Stimulated activated CD4-positive, alpha-beta T cell treated with anti-CD3 and anti-CD28 coated beads, Interleukin-1b, Interleukin-23, amount 100 ng/mL, for 24 hours (primary cell): ENCODE results near the gene ZNF771.
A peak's percentile ranks its signal among the peaks of the same experiment; 100 is the strongest.
"Not testable (repeated sequence)": the region's sequence is repeated elsewhere in the genome, so short reads cannot be mapped to it uniquely, and the experiment has no call there.

Experiments
- DNase-seq, 4 experiments: peaks; one replicate each; pipeline ENCODE4 v3.0.0-alpha.2; 2020; ENCODE audit warnings: low read depth in 4 of 4, low spot score in 1 of 4

The ZNF771 gene

DNA sequence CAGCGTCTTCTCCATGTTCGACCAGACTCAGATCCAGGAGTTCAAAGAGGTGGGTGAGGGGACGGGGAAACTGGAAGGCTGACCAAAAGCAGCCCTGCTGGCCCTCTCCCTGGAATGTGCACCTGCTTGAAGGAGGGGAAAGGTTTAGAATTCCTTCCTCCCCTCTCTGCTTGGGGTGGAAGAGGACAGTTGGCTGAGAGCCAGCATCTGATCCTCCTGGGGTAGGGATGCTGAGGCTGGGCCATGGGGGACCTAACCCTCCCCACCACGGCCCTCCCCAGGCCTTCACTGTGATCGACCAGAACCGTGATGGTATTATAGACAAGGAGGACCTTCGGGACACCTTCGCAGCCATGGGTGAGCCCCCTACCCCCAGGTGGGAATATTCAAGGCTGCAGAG, 31.5 kb upstream of the ZNF771 start:
- DNase-seq, result no peak

DNA sequence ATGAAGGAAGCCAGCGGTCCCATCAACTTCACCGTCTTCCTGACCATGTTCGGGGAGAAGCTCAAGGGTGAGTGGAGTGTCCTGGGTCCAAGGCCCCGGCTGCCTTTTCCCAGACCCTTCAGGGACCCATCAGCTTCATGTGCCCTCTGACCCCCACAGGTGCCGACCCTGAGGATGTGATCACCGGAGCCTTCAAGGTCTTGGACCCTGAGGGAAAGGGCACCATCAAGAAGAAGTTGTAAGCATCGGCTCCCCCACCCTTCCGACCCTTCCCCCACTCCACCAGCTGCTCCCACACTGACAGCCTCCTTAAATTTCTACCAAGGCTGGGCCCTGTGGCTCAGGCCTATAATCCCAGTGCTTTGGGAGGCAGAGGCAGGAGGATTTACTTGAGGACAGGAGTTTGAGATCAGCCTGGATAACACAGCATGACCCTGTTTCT, 30.9 kb upstream of the ZNF771 start:
- DNase-seq, result no peak

DNA sequence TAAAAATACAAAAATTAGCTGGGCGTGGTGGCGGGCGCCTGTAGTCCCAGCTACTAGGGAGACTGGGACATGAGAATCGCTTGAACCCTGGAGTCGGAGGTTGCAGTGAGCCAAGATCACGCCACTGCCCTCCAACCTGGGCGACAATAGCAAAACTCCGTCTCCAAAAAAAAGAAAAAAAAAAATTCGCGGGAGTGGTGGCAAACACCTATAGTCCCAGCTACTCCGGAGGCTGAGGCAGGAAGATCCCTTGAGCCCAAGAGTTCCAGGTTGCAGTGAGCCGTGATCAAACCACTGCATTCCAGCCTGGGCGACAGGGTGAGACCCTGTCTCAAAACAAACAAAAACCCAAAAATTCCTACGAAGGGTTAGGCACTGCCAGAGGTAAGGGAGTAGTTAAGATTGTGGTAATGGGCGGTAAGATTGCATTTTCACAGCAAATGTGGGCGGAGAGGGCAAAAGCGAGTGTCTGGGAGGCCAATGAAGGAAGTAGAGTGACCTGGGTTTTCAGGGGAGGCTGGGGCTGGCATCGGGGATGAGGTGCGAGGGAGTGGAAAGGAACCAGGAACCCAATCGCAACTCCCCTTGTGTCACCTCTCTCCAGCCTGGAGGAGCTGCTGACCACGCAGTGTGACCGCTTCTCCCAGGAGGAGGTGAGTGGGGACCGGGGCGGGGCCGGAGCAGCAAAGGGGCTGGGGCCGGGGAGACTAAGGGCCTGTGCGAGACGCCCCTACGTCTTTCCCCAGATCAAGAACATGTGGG, 30.2 kb upstream of the ZNF771 start:
- no peak for DNase-seq

DNA sequence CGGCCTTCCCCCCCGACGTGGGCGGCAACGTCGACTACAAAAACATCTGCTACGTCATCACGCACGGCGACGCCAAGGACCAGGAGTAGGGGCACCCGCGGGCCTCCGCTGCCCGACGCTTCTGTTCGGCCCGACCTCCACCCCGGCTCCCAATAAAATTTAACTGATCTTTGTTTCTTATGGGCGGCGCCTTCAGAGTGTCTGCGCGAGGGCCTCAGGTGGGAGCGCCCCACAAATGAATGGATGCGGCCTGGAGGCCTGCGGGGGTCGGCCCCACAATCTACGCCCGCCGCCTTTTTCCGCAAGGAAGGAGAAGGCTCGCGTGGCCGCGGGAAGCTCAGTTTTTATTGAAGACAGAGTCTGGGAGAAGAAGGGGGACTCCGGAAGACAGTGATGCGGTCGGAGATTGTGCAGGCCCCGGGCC, 29.6 kb upstream of the ZNF771 start:
- DNase-seq, result peak in 3 of 4 experiments; percentile 58 to 81 (median 79)

DNA sequence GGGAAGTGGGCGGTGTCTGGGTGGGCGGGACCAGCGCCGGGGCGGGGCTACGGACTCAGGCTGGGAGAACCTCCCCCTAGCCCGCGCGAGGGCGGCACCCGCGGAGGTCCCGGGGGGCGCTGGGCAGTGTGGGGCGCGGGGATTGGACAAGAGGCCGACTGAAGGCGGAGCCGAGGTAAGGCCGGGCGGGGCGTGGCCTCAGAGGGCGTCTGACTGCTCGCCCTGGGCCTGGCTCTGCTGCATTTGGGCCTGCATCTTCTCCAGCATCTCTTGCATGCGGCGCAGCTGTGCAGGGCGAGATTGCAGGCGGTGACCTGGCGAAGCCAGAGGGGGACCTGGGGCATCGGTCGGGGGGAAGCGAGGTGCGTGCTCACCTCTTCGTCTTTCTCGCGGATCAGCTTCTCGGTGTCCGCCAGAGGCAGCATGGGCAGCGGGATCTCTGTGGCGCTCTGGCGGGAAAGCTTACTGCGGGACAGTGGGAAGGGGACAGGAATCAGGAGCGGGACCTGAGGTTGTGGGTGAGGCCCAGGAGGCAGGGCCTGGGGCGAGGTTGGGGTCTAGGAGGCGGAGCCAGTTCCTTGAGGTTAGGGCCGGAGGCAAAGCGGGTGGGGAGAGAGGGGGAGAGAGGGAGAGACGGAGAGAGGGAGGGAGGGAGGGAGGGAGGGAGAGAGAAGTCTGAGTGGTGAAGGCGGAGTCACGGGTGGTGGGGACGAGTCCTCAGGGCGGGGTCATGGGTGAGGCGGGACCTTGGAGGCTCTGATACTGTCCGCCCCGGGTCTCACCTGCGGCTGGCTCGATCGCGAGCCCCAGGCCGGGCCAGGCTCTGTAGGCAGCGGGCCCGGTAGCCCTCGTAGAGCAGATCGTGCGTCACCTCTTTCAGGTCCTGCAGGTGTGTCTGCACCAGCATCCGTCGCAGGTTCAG, 28.9 kb upstream of the ZNF771 start:
- peak; percentile 98 to 99 (median 98) for DNase-seq

DNA sequence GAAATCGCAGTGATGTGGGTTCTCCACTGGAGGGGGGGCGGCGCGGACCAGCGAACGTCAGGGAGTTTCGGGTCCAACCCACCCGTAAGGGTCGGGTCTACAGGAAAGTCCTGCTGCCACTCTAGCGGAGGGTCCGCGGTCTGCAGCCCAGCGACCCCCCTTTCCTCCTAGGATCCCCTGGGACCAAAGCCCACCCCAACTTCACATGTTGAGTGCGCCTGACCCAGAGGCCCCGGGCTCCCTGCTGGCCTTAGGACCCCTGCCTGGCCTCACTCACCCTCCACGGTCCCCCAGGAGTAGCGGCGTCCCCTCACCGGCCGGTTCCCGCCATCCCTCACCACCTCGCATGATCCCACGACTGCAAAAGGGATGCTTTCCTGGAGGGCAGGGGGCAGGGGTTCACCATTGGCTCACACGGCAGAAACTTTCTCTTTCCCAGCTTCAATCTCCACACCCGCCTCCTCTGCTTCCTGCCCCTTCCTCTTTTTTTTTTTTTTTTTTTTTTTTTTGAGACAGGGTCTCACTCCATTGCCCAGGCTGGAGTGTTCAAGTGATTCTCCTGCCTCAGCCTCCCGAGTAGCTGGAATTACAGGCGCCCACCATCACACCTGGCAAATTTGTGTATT, 28.1 kb upstream of the ZNF771 start:
- no peak for DNase-seq

DNA sequence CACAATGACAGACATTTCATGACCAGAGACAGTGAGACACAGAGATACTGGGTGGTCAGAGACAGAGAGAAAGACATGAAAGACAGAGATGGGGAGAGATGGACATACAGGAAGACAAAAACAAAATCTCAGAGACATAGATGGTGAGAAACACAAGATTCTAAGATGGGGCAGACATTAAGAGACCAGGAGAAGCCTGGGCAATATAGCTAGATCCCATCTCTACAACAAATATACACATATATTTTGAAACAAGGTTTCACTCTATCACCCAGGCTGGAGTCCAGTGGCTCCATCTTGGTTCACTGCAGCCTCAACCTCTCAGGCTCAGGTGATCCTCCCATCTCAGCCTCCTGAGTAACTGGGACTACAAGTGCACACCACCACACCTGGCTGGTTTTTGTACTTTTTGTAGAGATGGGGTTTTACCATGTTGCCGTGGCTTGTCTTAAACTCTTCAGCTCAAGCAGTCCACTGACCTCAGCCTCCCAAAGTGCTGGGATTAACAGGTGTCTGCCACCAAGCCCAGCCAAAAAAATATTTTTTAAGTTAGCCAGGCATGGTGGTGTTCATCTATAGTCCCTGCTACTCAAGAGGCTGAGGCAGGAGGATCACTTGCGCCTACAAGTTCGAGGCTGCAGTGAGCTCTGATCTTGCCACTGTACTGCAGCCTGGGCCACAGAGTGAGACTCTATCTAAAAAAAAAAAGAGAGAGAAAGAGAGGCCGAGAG, 27.2 kb upstream of the ZNF771 start:
- no peak for DNase-seq

DNA sequence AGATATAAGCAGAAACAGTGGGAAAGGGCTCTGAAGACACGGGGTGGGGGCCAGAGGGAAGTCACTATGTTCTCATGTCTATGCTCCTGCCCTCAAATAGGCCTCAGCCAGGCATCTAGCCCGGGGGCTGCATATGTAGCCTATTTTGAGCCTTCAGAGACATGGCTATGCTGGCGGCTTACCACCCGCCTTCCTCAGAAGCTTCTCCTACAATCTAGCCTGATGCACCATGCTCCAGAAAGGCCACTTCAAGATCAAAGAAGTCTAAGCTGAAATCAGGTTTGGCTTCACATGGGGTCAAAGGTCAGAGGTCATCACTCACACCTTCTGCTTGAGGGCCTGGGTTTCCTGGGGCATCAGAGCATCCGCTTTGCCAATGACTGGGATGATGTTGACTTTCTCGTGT, 26.6 kb upstream of the ZNF771 start:
- no peak for DNase-seq

DNA sequence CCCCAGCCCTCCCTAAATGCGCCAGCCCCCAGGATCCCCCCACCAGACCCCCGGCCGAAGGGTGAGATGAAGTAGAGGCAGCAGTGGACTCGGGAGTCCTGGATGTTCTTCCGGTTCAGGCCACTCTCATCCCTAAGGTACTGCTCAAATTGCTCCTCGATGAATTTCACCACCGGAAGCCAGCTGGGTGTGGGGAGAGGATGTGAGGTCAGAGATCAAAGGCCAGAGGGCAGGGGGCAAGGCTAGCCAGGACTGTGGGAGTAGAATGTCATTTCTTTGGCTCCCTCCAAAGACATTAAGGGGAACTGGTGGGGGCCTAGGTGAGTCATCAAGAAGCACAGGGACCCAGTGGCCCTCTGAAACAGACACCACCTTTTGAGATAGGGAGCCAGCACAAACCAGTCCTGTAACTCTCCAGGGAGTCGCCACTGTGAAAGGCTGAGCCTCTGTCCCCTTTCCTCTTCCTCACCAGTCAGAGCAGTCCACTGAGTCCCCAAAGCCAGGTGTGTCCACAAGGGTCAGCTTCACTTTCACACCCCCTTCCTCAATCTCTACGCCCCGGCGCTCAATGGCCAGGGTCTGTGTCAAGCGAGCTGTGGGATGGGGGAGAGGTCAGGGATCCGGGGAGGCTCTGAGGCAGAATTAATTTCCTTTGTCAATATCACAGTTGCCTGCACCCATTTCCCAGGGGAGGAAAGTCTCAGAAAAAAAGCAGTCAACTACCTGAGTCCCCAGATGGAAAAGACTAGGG, 25.9 kb upstream of the ZNF771 start:
- peak in 1 of 4 experiments; percentile 24 for DNase-seq

DNA sequence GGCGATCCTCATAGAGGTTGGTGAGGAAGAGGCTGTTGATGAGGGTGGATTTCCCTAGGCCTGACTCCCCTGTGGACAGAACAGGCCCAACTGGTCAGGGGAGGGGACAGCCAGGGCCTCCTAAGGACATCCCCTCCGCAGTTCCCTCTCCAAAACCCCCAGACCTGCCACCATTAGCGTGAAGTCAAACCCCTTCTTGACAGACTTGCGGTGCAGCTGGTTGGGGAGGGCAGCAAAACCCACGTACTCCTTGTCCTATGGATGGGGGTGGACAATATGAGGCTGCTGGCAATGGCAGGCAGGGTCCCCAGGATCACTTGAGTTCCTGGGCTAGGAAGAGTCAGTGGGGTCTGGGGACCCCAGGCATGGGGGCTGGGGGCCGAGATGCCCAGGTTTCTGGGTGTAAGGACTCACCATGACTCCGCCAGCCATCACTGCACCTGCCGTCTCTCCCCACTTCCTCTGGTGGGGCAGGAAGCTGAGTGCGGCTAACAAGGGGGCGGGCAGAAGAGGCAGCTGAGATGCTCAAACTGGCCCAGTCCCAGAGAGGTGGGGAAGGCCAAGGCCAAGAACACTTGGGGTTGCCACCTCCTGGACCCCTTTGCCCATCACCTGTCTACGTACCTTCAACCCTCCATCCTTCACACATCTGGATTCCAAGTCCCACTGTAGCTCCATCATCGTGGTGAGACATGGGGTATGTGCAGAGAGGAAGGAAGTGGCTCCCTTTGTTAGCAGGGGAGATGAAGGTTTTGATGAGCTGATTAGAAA, 25.1 kb upstream of the ZNF771 start, which contains the start of gene SEPTIN1:
Gene SEPTIN1 (minus strand): TSS at position 451 of the 771 bp plus-strand sequence. CDS start 19 bp downstream, at position 432.
- DNase-seq, result peak in 3 of 4 experiments; percentile 45 to 72 (median 58)

DNA sequence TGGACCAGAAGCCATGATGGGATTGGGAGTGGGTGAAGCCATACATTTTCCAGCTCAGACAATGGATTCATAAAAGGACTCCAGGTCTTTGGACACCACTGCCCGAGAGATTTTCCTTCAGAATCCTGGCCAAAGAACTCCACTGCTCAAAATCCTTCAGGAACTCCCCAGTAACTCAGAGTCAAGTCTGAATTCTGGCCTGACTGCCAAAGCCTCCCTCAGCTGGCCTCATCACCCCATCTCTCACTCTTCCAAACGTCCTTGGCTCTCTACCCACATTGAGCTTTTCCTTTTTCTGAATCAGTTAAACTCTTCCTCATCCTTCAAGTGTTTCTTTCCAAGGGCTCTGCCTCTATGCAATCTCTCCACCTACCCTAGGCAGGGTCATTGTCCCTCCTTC, 23.9 kb upstream of the ZNF771 start:
- no peak for DNase-seq

DNA sequence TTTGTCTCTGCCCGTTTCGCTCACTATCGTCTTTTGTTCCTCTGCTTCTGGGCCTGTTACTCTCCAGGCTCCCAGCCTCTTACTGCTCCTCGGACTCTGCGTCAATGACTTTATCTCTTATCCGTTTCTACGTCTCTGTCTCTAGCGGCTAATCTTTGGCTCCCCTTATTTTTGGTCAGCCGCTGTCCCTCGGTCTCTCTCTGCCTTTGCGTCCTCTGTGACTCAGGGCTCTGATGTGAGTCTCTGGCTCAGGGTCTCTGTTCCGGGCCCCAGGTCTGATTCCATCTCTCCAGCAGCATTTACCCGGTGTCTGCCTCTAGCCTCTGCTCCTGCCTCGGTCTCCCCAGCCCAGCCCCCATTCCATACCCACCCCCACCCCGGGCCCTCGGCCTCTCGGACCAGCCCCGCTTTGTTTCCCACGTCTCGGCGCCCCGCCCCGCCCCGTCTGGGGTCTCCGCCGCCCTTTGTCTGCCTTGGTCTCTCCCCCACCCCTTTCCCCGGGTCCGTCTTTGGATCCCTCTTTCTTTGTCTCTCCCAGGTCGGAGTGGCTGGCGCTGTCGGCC, 12.7 kb upstream of the ZNF771 start:
- no peak for DNase-seq

DNA sequence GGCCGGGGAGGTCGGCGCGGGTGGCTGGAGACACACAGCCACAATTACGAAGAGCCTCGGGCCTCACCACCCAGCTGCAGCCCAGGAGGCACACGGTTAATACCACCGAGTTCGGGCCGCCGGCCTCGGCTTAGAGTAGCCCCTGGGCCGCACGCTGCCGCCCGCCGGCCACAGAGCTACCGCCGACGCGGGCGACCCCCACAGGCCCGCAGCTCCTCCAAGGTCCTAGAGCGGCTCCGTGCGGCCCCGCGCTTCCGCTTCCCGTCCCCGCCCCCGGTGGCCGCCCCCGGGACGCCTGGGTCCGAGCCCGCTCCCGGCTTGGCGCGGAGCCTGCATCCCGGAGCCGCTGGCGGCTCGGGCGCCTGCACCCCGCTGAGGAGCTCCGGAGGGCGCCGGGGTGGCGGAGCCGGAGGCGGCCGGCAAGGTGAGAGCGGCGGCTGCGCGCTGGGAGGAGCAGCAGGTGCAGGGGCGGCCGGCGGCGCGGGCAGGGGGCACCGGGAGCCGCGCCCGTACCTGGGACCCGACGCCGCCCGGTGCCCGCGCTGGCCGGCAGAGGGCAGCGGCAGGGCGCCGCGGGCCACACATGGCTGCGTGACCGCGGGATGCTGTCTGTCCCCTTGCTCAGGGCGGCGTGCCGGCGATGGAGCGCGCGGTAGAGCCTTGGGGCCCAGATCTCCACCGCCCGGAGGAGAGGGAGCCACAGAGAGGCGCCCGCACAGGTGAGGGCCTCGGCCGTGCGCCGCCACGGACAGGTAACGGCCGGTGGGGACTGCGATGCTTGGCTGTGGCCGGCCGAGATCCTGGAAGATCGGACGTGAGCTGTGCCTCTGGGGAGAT, 12.0 kb upstream of the ZNF771 start, which contains the start of gene ZNF48:
Gene ZNF48 (plus strand): TSS at position 266 of the 837 bp plus-strand sequence. CDS start 375 bp downstream, at position 641.
- peak in 2 of 4 experiments; percentile 49 to 52 for DNase-seq

DNA sequence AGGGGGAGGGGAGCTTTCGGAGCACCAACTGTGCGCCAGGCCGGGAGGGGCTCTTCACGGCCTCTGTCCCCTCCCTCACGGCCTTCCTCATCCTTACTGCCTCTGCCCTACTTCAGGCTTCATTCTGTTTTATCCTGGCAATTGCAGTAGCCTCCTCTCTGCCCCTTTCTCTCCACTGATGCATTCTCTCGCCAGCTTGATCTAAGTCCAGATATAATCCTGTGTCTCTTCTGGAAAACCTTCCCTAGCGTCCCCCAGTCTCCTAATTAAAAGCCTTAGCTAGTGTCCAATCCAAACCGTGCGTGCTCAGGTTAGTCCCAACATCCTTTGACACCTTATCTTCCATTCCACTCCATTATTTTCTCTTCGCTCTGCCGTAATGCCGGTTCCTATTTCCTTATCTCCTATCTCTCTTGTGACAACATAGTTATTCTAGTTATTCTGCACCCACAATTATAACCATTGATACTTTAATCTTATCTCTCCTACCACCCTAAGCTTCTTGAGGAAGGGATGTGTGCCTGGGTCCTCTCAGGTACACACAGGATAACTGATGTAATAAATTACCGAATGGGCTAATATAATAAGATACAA, 11.3 kb upstream of the ZNF771 start:
- no peak for DNase-seq

DNA sequence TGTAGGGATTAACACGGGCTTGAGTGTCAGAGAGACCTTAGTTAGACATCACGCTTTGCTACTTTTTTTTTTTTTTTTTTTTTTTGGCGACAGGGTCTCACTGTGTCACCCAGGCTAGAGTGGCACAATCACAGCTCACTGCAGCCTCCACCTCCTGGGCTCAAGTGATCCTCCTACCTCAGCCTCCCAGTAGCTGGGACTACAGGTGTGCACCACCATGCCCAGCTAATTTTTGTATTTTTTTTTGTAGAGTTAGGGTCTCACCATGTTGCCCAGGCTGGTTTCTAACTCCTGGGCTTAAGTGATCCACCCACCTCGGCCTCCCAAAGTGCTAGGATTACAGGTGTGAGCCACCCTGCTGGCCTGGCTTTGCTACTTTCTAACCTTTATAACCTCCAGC, 10.8 kb upstream of the ZNF771 start:
- not testable (repeated sequence) for DNase-seq

DNA sequence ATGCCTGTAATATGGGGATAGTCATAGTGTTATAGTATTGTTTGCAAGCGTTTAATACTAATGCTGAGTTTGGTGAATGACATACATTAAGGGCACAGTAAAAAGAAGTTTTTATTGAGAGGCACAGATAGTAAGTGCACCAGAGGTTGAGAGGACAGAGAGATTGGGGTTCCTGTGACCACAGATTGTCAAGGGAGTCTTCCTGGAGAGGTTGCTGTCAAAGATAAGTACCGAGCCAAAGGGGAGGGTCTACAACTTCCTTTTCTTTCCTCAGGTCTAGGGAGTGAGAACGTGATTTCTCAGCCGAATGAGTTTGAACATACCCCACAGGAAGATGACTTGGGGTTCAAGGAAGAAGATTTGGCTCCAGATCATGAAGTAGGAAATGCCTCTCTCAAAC, 10.3 kb upstream of the ZNF771 start:
- no peak for DNase-seq
